Measurements from ENCODE around the gene SHROOM3. TPM values are rescaled to one million over a fixed set of nuclear protein-coding genes. Genes with fewer than 3 reads are reported as not detected.

SHROOM3 gene
- total RNA-seq, 1 donor from 2014 or later: 42.7 TPM

DNA sequence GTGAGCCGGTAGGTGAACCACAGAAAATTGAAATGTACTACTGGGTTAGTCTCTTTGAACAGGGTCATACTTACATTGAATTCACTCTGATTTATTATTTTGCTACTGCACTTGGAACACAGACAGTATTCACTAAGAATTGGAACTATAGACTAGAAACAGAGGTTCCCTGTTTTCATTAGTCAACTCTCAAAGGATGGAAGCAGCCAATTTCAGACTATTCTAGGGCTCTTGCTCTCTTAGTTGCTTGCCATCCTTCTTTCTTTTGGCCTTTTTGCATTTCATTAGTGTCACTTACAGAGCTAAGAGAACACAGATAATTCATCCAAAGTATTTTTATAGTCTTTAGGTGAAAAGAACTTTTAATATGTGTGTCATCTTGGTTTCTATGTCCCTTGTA is 52.6 kb downstream of the SHROOM3 start:
- peaks cover 6% of the 10 kb centered on the region for H3K9me3 Mint-ChIP-seq (ENCODE audit: low read depth)
- H3K4me1 Mint-ChIP-seq (ENCODE audit: low read depth): peaks cover 12% of the 10 kb centered on the region
- TF ChIP-seq, protein P1, sequence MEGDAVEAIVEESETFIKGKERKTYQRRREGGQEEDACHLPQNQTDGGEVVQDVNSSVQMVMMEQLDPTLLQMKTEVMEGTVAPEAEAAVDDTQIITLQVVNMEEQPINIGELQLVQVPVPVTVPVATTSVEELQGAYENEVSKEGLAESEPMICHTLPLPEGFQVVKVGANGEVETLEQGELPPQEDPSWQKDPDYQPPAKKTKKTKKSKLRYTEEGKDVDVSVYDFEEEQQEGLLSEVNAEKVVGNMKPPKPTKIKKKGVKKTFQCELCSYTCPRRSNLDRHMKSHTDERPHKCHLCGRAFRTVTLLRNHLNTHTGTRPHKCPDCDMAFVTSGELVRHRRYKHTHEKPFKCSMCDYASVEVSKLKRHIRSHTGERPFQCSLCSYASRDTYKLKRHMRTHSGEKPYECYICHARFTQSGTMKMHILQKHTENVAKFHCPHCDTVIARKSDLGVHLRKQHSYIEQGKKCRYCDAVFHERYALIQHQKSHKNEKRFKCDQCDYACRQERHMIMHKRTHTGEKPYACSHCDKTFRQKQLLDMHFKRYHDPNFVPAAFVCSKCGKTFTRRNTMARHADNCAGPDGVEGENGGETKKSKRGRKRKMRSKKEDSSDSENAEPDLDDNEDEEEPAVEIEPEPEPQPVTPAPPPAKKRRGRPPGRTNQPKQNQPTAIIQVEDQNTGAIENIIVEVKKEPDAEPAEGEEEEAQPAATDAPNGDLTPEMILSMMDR (IDR thresholded peaks at IDR 0.05): no peak
- DNase-seq (ENCODE audit: low spot score): no peak
- no peaks in the 10 kb centered on the region for H3K36me3 Mint-ChIP-seq (ENCODE audit: low read depth)
- H3K27me3 Mint-ChIP-seq (ENCODE audit: low read depth): no peaks in the 10 kb centered on the region
- no peak overlapping the region for H3K4me3 Mint-ChIP-seq (ENCODE audit: unreplicated experiment)
- no peak overlapping the region for H3K27ac Mint-ChIP-seq (ENCODE audit: unreplicated experiment)

DNA sequence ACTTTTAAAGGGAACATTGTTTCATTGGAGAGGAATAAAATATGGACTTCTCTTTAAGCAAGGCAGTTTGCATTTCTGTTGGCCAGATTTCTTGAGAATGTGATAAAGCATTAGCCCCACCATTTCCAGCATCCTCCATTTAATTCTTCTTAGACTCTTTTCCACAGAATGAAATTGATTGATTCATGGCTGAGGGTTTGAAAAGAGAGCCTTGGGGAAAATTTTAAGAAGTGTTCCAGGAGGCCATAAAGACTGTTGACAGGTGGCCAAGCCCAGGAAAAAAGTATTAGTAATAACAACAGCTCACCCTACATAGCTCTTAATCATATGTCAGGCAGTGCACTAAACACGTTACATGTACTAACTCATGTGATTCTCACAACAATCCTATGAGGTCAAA is 53.4 kb downstream of the SHROOM3 start:
- Mint-ChIP-seq H3K27me3 (ENCODE audit: low read depth) (no peaks in the 10 kb centered on the region), H3K9me3 (ENCODE audit: low read depth) (peaks cover 6% of the 10 kb centered on the region), H3K4me1 (ENCODE audit: low read depth) (peaks cover 12% of the 10 kb centered on the region), H3K27ac (ENCODE audit: unreplicated experiment) (no peak overlapping the region), H3K36me3 (ENCODE audit: low read depth) (no peaks in the 10 kb centered on the region), H3K4me3 (ENCODE audit: unreplicated experiment) (no peak overlapping the region)
- TF ChIP-seq, protein P1 (IDR thresholded peaks at IDR 0.05): no peak
- DNase-seq (ENCODE audit: low spot score): no peak

DNA sequence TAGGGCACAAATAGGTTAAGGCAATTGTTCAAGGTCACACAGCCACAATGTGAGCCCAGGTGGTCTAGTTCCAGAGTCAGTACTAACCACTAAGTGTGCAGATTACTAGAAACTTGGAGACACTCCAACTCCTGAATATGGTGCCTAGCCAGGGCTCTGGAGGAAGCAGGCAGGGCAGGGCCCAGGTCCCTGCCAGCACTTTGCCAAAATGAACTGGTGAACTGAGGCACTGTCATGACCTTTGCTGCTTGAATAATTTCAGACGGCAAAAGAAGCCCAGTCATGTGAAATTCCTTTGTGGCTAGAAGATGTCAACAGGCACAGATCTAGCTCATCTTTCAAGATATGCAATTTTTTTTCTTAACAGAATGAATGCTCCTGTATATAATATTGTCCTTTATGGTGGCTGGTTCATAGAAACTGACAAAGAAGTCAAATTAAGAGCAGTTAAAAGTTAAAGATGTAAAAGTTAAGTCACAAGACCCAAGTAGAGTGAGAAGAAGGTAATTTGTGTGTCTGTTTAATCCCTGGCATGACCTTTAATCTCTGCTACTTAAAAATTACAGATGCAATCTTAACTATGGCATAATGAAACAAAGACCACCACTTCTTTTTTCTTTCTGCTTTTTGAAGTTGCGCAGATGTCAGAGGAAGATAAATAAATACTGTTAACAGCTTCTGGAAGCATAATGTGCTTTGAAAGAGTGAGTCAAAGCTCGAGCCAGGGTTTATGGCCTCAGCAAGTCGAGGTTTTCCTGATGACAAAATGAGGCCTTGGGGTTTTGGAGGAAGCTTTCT is 54.1 kb downstream of the SHROOM3 start:
- Mint-ChIP-seq H3K4me3 (ENCODE audit: unreplicated experiment) (no peak overlapping the region), H3K27me3 (ENCODE audit: low read depth) (no peaks in the 10 kb centered on the region), H3K36me3 (ENCODE audit: low read depth) (no peaks in the 10 kb centered on the region), H3K9me3 (ENCODE audit: low read depth) (peaks cover 6% of the 10 kb centered on the region), H3K27ac (ENCODE audit: unreplicated experiment) (no peak overlapping the region), H3K4me1 (ENCODE audit: low read depth) (peaks cover 12% of the 10 kb centered on the region)
- TF ChIP-seq, protein P1 (IDR thresholded peaks at IDR 0.05): no peak
- DNase-seq (ENCODE audit: low spot score): no peak

DNA sequence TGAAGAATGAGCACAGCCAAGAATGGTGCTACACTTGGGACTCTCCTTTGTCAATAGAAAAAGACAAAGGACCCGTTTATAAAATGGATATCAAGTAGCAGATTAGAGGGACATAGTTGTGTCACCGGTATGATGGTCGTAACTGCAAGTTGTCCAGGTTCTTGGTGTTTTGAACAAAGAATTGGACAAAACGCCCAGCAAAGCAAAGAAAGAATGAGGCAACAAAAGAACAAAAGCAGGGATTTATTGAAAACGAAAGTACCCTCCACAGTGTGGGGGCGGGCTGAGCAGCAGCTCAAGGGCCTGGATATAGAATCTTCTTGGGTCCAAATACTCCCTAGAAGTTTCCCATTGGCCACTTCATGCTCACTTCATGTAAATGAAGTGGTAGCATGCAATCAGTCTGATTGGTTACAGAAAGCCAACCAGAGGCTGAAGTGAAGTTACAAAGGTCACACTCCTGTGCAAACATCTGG is 54.7 kb downstream of the SHROOM3 start:
- DNase-seq (ENCODE audit: low spot score): no peak
- Mint-ChIP-seq H3K9me3 (ENCODE audit: low read depth) (peaks cover 6% of the 10 kb centered on the region), H3K4me3 (ENCODE audit: unreplicated experiment) (no peak overlapping the region), H3K36me3 (ENCODE audit: low read depth) (no peaks in the 10 kb centered on the region), H3K27me3 (ENCODE audit: low read depth) (no peaks in the 10 kb centered on the region), H3K27ac (ENCODE audit: unreplicated experiment) (no peak overlapping the region), H3K4me1 (ENCODE audit: low read depth) (peaks cover 12% of the 10 kb centered on the region)
- TF ChIP-seq, protein P1 (IDR thresholded peaks at IDR 0.05): no peak

DNA sequence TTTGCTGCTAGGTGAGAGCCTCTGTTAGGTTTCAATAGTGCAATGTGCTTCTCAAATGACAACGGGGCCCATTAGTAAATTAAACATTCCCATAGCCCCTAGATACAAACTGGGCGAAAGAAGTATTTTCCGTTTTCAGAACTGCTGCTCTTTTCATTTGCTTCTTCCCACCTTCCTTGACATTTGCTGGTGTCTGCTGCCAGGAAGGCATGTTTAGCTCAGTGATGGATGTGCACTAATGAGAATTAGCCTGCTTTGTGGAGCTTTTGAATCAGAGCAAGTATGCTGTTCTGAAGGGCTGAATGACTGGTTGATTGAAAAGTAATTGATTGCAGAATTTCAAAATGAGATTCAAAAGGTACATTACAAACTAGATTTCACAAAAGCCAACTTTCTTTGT is 57.0 kb downstream of the SHROOM3 start:
- DNase-seq (ENCODE audit: low spot score): no peak
- TF ChIP-seq, protein P1 (IDR thresholded peaks at IDR 0.05): no peak
- H3K36me3 Mint-ChIP-seq (ENCODE audit: low read depth): no peaks in the 10 kb centered on the region
- H3K9me3 Mint-ChIP-seq (ENCODE audit: low read depth): peaks cover 6% of the 10 kb centered on the region
- H3K27me3 Mint-ChIP-seq (ENCODE audit: low read depth): no peaks in the 10 kb centered on the region
- peaks cover 9% of the 10 kb centered on the region for H3K4me1 Mint-ChIP-seq (ENCODE audit: low read depth)
- H3K27ac Mint-ChIP-seq (ENCODE audit: unreplicated experiment): no peak overlapping the region
- no peak overlapping the region for H3K4me3 Mint-ChIP-seq (ENCODE audit: unreplicated experiment)

All from chondrocyte (in vitro differentiated cells).